Activated CD4-positive, alpha-beta T cell treated with anti-CD3 and anti-CD28 coated beads for 48 hours (primary cell): ENCODE measurements around the gene DLGAP1.
"Not testable (repeated sequence)": the region's sequence is repeated elsewhere in the genome, so short reads cannot be mapped to it uniquely, and the experiment has no call there.

Experiments used
- DNase-seq: peaks from one replicate; pipeline ENCODE4 v3.0.0-alpha.2; 2020

Gene DLGAP1

GRCh38 chr18:4384932-4385331 lies 70.2 kb downstream of the DLGAP1 start:
- no peak for DNase-seq

GRCh38 chr18:4374564-4374963 lies 80.5 kb downstream of the DLGAP1 start:
- DNase-seq = no peak

GRCh38 chr18:4369705-4370104 lies 85.4 kb downstream of the DLGAP1 start:
- no peak for DNase-seq

GRCh38 chr18:4360221-4360715 lies 94.8 kb downstream of the DLGAP1 start:
- no peak for DNase-seq

- DNase-seq = no peak
Observed at GRCh38 chr18:4358618-4359017, 96.5 kb downstream of the DLGAP1 start.

- DNase-seq = no peak
Observed at GRCh38 chr18:4357579-4357978, 97.5 kb downstream of the DLGAP1 start.

- DNase-seq = no peak
Observed at GRCh38 chr18:4356929-4357328, 98.2 kb downstream of the DLGAP1 start.

GRCh38 chr18:4353853-4354418 lies 101.2 kb downstream of the DLGAP1 start:
- DNase-seq = no peak

GRCh38 chr18:4352746-4353551 lies 102.2 kb downstream of the DLGAP1 start:
- DNase-seq = no peak

GRCh38 chr18:4351005-4351404 lies 104.1 kb downstream of the DLGAP1 start:
- no peak for DNase-seq

- DNase-seq = no peak
Observed at GRCh38 chr18:4335386-4335785, 119.7 kb downstream of the DLGAP1 start.

GRCh38 chr18:4333043-4333442 lies 122.1 kb downstream of the DLGAP1 start:
- DNase-seq = no peak

GRCh38 chr18:4319738-4320677 lies 135.1 kb downstream of the DLGAP1 start:
- DNase-seq = no peak

- no peak for DNase-seq
Observed at GRCh38 chr18:4318311-4318710, 136.8 kb downstream of the DLGAP1 start.

GRCh38 chr18:4311945-4312344 lies 143.2 kb downstream of the DLGAP1 start:
- DNase-seq = not testable (repeated sequence)

GRCh38 chr18:4311136-4311535 lies 144.0 kb downstream of the DLGAP1 start:
- no peak for DNase-seq

- DNase-seq = no peak
Observed at GRCh38 chr18:4309227-4309626, 145.9 kb downstream of the DLGAP1 start.

- DNase-seq = no peak
Observed at GRCh38 chr18:4308576-4308975, 146.5 kb downstream of the DLGAP1 start.

GRCh38 chr18:4299395-4299794 lies 155.7 kb downstream of the DLGAP1 start:
- DNase-seq = no peak

GRCh38 chr18:4293337-4293736 lies 161.8 kb downstream of the DLGAP1 start:
- no peak for DNase-seq

- DNase-seq = no peak
Observed at GRCh38 chr18:4292696-4293095, 162.4 kb downstream of the DLGAP1 start.

- not testable (repeated sequence) for DNase-seq
Observed at GRCh38 chr18:4287340-4287739, 167.8 kb downstream of the DLGAP1 start.

GRCh38 chr18:4286256-4286655 lies 168.9 kb downstream of the DLGAP1 start:
- DNase-seq = no peak
